Activated CD8-positive, alpha-beta memory T cell treated with anti-CD3 and anti-CD28 coated beads for 36 hours (primary cell): Measurements from ENCODE around the gene TTLL3. TPM values are rescaled to one million over a fixed set of nuclear protein-coding genes. Genes with fewer than 3 reads are reported as not detected.

ENCODE experiments used
- CTCF ChIA-PET: fragments of 350-600 bp; sonication (Branson Sonifier 250); formaldehyde crosslinking; loops from one replicate; lab custom pipeline; 2021; ENCODE audit warnings: antibody characterized with exemption; lab: Charles Lee
- POLR2A ChIA-PET: fragments of 350-600 bp; sonication (Branson Sonifier 250); formaldehyde crosslinking; loops from one replicate; lab custom pipeline; 2021; ENCODE audit warnings: antibody characterized with exemption; lab: Charles Lee
- total RNA-seq, 2 experiments: library from RNA; stranded (reverse); gene quantifications; one replicate each; pipeline ENCODE4 v1.2.3, GENCODE V29; 2021

TTLL3 gene
- total RNA-seq, 2 experiments from 2014 or later, result 22.2 to 23.0 TPM

GRCh38 chr3:9779075-9779593, 30.9 kb upstream of the TTLL3 start:
- CTCF ChIA-PET, result interaction anchor here (1.1 to 2.2 kb wide), 3 partner anchors 10 to 11 kb away, joined by 4 to 7 read pairs (median 6); partner anchors contain the start of gene CAMK1
- POLR2A ChIA-PET, result interaction anchor here (1.6 to 2.9 kb wide), 3 partner anchors 13 to 29 kb away, joined by 3 to 19 read pairs (median 6); partner anchors contain the start of genes ARPC4, OGG1 and TADA3

DNA sequence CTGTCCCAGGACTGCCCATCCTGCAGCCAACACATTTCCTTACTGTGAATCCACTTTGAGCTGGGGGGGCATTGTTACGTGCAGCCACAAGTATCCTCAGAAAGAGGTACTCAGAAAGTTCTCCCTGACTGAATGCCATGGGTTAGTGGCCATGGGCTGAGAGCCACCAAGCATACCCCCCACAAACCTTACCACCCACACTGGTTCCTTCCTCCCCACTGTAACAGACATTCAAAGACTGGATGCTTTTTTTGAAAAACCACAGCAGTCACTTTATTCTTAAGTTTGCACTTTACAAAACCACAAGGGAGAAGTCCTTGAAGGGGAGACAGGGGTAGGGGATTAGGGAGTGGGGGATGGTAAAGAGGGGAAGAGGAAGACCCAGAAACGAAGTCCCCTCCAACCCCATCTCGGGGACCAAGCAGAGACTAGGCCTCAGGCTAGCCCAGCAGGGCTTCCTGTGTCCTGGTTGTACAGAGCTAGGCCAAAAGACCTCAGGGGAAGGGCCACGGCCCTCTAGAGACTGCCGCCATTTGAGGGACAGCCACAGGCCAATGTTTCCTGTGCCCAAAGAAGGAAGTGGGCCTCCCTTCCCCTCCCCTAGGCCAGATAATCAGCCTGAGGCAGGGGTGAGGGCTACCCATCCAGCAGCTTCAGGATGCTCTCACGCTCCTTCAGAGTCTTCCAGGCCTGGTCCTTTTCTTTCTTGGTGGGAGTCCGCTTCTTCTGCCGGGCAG, 30.2 kb upstream of the TTLL3 start:
- ChIA-PET POLR2A (interaction anchor here (1.3 to 1.9 kb wide), 3 partner anchors 11 to 30 kb away, joined by 5 to 6 read pairs (median 6); partner anchors contain the start of genes ARPC4 and OGG1), CTCF (interaction anchor here (1.1 to 2.6 kb wide), 3 partner anchors 10 to 13 kb away, joined by 3 to 11 read pairs (median 7); partner anchors contain the start of genes ARPC4, CAMK1 and TADA3)

DNA sequence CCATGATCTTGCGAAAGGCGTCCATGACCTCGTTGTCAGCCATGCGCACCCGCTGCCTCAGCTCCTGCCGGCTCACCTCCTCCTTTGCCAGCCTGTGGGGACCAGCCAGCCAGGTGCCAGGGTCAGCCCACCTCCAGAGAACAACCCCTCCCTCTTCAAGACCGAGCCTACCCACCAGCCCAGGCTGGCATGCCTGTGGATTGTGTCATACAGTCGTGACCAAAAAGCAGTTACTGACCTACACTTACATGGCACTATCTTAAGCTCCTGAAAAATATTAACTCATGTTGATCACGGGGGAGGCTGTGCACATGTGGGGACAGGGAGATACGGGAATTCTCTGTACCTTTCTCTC, 29.6 kb upstream of the TTLL3 start:
- ChIA-PET CTCF (interaction anchor here (1.1 to 2.6 kb wide), 3 partner anchors 11 to 13 kb away, joined by 3 to 11 read pairs (median 7); partner anchors contain the start of genes ARPC4, CAMK1 and TADA3), POLR2A (interaction anchor here (0.7 to 1.9 kb wide), 4 partner anchors 11 to 44 kb away, joined by 3 to 6 read pairs (median 6); partner anchors contain the start of genes ARPC4 and OGG1)

DNA sequence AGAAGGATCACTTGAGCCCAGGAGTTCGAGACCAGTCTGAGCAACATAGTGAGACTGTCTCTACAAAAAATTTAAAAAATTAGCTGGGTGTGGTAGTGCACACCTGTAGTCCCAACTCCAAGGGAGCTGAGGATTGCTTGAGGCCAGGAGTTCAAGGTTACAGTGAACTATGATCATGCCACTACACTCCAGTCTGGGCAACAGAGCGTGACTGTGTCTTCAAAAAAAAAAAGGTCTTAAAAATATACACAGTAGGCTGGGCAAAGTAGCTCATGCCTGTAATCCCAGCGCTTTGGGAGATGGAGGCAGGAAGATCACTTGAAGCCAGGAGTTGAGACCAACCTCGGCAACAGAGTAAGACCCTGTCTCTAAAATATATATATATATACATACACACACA, 29.2 kb upstream of the TTLL3 start:
- ChIA-PET POLR2A (interaction anchor here (0.7 to 1.9 kb wide), 6 partner anchors 10 to 152 kb away, joined by 3 to 17 read pairs (median 6); partner anchors contain the start of genes ARPC4, CRELD1, OGG1 and TADA3), CTCF (interaction anchor here (2.2 to 2.6 kb wide), 2 partner anchors 11 to 12 kb away, joined by 7 to 11 read pairs; partner anchors contain the start of genes ARPC4, CAMK1 and TADA3)

GRCh38 chr3:9781551-9781950, 28.5 kb upstream of the TTLL3 start:
- CTCF ChIA-PET, result interaction anchor here (1.1 to 2.6 kb wide), 3 partner anchors 11 to 121 kb away, joined by 3 to 11 read pairs (median 3); partner anchors contain the start of genes ARPC4, IL17RE and TADA3
- POLR2A ChIA-PET, result interaction anchor here (1.3 to 1.7 kb wide), 2 partner anchors 11 to 152 kb away, joined by 5 to 17 read pairs; partner anchors contain the start of genes ARPC4, CRELD1 and TADA3

GRCh38 chr3:9781978-9782603, 28.0 kb upstream of the TTLL3 start:
- ChIA-PET POLR2A (interaction anchor here (1.3 to 1.7 kb wide), 2 partner anchors 11 to 151 kb away, joined by 5 to 17 read pairs; partner anchors contain the start of genes ARPC4, CRELD1 and TADA3), CTCF (interaction anchor here (0.5 to 2.6 kb wide), 5 partner anchors 11 to 120 kb away, joined by 3 to 11 read pairs (median 3); partner anchors contain the start of genes ARPC4, CIDEC, IL17RE and TADA3)

GRCh38 chr3:9782770-9783169, 27.3 kb upstream of the TTLL3 start:
- CTCF ChIA-PET, result interaction anchor here (1.0 to 1.1 kb wide), 2 partner anchors 10 to 19 kb away, joined by 3 read pairs; partner anchors contain the start of gene ARPC4
- POLR2A ChIA-PET, result interaction anchor here (1.7 kb wide), 1 partner anchor 10 kb away, joined by 5 read pairs; the partner anchor contains the start of genes ARPC4 and TADA3

GRCh38 chr3:9783954-9784353, 26.1 kb upstream of the TTLL3 start:
- ChIA-PET POLR2A (no interaction called here), CTCF (no interaction called here)

DNA sequence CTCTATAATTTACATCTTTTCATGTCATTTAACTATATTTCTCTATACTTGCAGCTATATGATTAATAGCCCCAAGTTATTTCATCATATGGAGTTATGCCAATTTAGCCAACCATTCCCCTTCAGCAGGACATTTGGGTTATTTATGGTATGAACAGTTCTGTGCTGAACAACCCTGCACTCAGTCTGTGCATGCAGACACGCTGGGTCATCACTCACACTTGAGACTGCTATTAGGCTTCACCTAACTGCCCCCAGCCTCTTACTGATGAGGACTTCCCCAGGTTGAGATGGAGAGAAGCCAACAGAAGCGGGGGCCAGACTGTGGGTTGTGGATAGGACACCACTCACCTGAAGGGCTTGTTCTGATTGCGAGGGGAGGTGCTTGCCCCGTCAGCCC, 25.1 kb upstream of the TTLL3 start:
- CTCF ChIA-PET, result no interaction called here
- POLR2A ChIA-PET, result no interaction called here

DNA sequence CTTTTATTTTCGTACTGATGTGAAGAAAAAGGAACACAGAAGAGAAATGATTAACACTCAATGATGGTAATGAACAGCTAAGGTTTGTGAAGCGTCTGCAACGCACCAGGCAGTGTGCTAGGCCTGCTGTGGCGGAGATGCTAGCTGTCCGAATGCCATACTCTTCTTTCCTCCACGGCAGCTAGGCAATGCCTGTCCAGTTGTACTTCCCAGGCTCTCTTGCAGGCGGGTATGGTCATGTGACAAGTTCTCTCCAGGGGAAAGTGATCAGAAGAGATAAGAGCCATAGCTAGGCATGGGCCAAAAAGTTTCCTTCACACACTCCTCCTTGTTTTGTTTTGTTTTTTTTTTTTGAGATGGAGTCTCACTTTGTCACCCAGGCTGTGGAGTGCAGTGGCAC, 24.5 kb upstream of the TTLL3 start:
- ChIA-PET POLR2A (no interaction called here), CTCF (no interaction called here)

DNA sequence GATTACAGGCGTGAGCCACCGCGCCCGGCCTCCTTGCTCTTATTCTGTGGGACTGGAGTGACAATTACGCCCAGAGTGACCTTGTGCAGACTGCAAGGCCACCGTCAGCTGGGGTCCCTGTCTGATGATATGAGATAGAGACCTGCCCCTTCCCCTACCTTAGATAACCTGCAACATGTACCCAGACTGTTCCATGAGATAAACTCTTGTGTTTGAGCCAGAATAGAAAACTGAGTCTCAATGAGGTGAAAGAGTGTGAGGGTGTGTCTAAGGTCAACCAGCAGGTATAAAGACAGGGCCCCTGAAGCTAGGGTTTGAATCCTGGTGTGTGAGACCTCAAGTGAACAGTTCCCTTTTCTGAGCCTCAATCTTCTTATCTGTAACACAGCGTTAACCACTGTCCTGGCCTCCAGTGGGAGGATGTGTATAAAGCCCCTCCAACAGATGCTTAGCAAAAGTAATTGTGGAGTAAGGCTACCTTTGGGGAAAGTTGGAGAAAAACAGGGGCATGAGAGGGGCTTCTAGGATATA, 23.8 kb upstream of the TTLL3 start:
- CTCF ChIA-PET, result no interaction called here
- POLR2A ChIA-PET, result no interaction called here

DNA sequence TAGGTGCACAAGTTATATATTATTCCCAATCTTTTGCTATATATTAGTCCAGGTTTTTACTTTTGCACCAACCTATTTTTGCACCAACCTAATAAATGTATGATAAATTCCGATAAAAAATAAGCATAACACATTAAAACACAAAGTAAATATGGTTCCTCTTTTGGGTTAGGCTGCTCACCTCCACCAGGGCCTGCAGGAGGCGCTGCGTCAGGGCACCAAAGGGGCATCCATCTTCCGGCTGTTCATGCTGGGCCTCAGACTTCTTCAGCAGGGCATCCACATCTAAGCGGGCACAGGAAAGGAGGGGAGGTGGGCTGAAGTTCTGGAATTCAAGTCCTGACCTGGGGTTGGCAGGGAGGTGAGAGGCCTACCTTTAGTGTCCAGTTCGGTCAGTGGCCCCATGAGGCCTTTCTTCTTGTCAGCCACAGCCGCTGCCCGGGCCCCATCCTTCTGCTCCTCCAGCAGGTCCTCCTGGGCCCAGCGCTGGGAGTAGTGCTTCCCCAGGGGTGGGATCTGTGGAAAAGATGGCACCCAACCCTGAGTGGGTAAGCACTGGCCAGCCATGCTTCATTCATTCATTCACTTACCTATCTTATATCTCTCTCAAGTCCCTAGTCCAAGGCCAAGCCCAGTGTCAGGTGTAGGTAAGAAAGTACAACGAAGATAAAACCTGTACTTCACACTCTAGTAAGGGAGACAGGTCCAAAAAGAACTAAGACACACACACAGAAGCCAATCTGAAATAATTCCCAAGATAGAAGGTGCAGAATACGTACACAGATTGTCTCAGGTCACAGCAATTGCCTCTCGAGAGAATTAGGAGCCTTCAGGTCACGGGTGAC, 23.0 kb upstream of the TTLL3 start:
- ChIA-PET POLR2A (no interaction called here), CTCF (interaction anchor here (1.0 kb wide), 1 partner anchor 33 kb away, joined by 3 read pairs; no protein-coding TSS in a partner anchor)

DNA sequence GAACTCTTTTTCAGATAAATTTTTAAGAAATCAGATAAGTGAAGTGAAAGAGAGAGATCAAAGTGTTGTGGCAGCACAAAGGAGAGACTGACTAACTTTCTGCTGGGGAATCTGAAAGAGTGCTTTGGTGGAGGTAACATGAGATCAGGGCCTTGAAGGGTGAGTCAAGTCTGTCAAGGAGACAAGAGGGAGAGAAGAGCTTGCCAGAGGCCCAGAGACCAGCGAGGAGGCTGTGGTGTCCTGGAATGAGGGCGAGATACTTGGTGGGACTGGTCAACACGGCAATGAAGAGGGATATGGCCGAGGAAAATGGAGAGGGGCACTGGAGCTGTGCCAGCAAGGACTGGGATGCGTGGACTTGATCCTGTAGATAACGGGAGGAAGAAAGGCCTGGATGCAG, 22.3 kb upstream of the TTLL3 start:
- ChIA-PET CTCF (interaction anchor here (1.0 kb wide), 1 partner anchor 34 kb away, joined by 3 read pairs; no protein-coding TSS in a partner anchor), POLR2A (no interaction called here)

DNA sequence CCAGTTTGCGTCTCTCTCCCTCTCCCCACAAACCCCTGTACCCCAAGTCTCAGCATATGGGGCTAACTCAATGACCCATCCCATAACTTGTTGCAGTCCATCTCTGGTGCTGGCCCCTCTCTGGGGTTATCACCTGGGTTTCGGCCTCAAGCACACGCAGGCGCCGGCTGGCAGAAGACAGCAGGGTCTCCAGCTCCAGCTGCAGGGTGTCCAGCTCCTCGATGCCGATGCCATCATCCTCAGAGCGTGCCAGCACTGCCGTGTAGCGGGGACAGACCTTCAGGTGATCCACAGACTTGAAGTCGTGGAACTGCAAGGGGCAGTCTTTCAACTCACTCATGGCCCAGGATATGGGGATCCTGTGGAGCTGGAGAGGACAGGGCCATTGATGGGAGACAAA, 18.9 kb upstream of the TTLL3 start:
- POLR2A ChIA-PET, result interaction anchor here (1.3 kb wide), 1 partner anchor 11 kb away, joined by 5 read pairs; no protein-coding TSS in a partner anchor
- CTCF ChIA-PET, result interaction anchor here (0.7 to 1.9 kb wide), 3 partner anchors 11 to 64 kb away, joined by 3 to 6 read pairs (median 3); partner anchors contain the start of gene BRPF1

DNA sequence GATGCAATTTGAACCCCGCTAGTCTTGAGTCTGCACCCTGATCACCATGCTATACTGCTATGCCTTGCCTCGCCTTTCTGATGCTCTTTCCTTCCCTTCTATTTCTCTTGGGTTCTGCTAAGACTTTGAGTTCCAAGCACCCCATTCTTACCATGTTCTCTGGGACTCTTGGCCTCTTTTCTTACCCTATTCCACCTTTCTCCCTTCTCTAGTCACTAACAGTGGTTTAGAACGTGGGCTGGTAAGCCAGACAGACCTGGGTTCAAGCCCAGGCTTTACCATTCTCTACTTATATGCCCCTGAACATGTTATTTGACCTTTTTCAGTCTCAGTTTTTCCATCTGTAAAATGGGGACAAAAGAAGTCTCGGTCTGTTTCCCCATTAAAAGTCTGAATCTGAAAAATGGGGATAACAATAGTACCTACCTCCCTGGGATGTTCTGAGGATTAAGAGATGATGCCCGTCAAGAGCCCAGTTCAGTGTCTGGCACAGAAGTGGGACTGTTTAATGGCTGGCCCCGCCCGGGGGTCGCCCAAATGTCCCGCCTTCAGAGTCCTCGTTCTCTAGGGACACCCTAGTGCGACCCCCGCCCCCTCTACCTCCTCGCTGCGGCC, 18.2 kb upstream of the TTLL3 start:
- POLR2A ChIA-PET, result interaction anchor here (0.8 to 2.0 kb wide), 9 partner anchors 10 to 395 kb away, joined by 3 to 19 read pairs (median 4); partner anchors contain the start of genes EMC3, JAGN1 and TTLL3

GRCh38 chr3:9792405-9793160, 17.5 kb upstream of the TTLL3 start, which contains the start of the genes ARPC4 and TADA3:
Gene ARPC4 (plus strand): TSS chr3:9793082. CDS start chr3:9793122, 40 bp downstream.
Gene TADA3 (minus strand): TSS chr3:9792473. CDS start chr3:9791466, 1,007 bp downstream.
- ChIA-PET POLR2A (interaction anchor here (0.7 to 2.0 kb wide), 12 partner anchors 11 to 396 kb away, joined by 3 to 19 read pairs (median 4); partner anchors contain the start of genes BRPF1, EMC3, JAGN1 and OGG1), CTCF (interaction anchor here (0.7 to 2.0 kb wide), 5 partner anchors 10 to 65 kb away, joined by 3 to 11 read pairs (median 5); no protein-coding TSS in a partner anchor)

More for the DNA sequence above, 18.2 kb upstream of the TTLL3 start:
- CTCF ChIA-PET, result interaction anchor here (0.7 to 2.0 kb wide), 4 partner anchors 11 to 61 kb away, joined by 3 to 11 read pairs (median 4); partner anchors contain the start of gene BRPF1
